H9 (cell line): ENCODE measurements around the gene CACNB2. TPM values are rescaled to one million over a fixed set of nuclear protein-coding genes. Genes with fewer than 3 reads are reported as not detected.

Experiments
- DNase-seq: peaks from one replicate; pipeline ENCODE4 v3.0.0-alpha.2; 2017
- H2AFZ ChIP-seq: one replicate; pipeline ENCODE4 v1.6.1; 2013; ENCODE audit warnings: mild to moderate bottlenecking, low read length, control low read depth, moderate library complexity
- H2AK5ac ChIP-seq: 2 replicates; pipeline ENCODE4 v1.6.1; 2013; ENCODE audit warnings: low read length, control low read depth, mixed read lengths; ENCODE audit not compliant: insufficient read length
- H2BK120ac ChIP-seq: one replicate; pipeline ENCODE4 v1.6.1; 2013; ENCODE audit warnings: low read depth, mild to moderate bottlenecking, low read length, control low read depth, inconsistent platforms; ENCODE audit not compliant: poor library complexity, severe bottlenecking
- H2BK12ac ChIP-seq: 2 replicates; pipeline ENCODE4 v1.6.1; 2013; ENCODE audit warnings: low read length, control low read depth, mixed read lengths, low read depth; ENCODE audit not compliant: insufficient read length
- H2BK15ac ChIP-seq: 2 replicates; pipeline ENCODE4 v1.6.1; 2013; ENCODE audit warnings: low read depth, low read length, control low read depth
- H2BK20ac ChIP-seq: one replicate; pipeline ENCODE4 v1.6.1; 2013; ENCODE audit warnings: low read depth, mild to moderate bottlenecking, low read length, control low read depth, inconsistent platforms; ENCODE audit not compliant: poor library complexity, severe bottlenecking
- H2BK5ac ChIP-seq: 2 replicates; pipeline ENCODE4 v1.6.1; 2013; ENCODE audit warnings: low read length, control low read depth, mixed read lengths; ENCODE audit not compliant: insufficient read length
- H3K14ac ChIP-seq: 2 replicates; pipeline ENCODE4 v1.6.1; 2013; ENCODE audit warnings: low read length, control low read depth; ENCODE audit not compliant: insufficient read depth
- H3K18ac ChIP-seq: 2 replicates; pipeline ENCODE4 v1.6.1; 2013; ENCODE audit warnings: low read depth, mild to moderate bottlenecking, mixed read lengths, low read length, control low read depth; ENCODE audit not compliant: insufficient read length
- H3K23ac ChIP-seq: 2 replicates; pipeline ENCODE4 v1.6.1; 2013; ENCODE audit warnings: low read length, control low read depth, mixed read lengths, low read depth; ENCODE audit not compliant: insufficient read length
- H3K23me2 ChIP-seq: 2 replicates; pipeline ENCODE4 v1.6.1; 2013; ENCODE audit warnings: low read depth, mild to moderate bottlenecking, mixed read lengths, low read length, control low read depth; ENCODE audit not compliant: insufficient read length, poor library complexity, severe bottlenecking
- H3K27ac ChIP-seq: 2 replicates; pipeline ENCODE4 v1.5.1; 2013; ENCODE audit warnings: low read length, control low read depth, mixed read lengths, low read depth; ENCODE audit not compliant: insufficient read length
- H3K27me3 ChIP-seq: 2 replicates; pipeline ENCODE4 v1.6.1; 2013; ENCODE audit warnings: low read length, control low read depth, inconsistent platforms; ENCODE audit not compliant: insufficient read depth
- H3K4ac ChIP-seq: 2 replicates; pipeline ENCODE4 v1.6.1; 2013; ENCODE audit warnings: low read depth, mild to moderate bottlenecking, control low read depth, inconsistent platforms, low read length, moderate library complexity
- H3K4me1 ChIP-seq: 2 replicates; pipeline ENCODE4 v1.6.1; 2013; ENCODE audit warnings: low read length, control low read depth, inconsistent platforms; ENCODE audit not compliant: insufficient read depth
- H3K4me2 ChIP-seq: 2 replicates; pipeline ENCODE4 v1.6.1; 2013; ENCODE audit warnings: low read length, control low read depth, mixed read lengths; ENCODE audit not compliant: insufficient read length, insufficient read depth
- H3K56ac ChIP-seq: 2 replicates; pipeline ENCODE4 v1.6.1; 2013; ENCODE audit warnings: low read depth, mild to moderate bottlenecking, mixed read lengths, low read length, control low read depth; ENCODE audit not compliant: insufficient read length
- H3K79me1 ChIP-seq: 2 replicates; pipeline ENCODE4 v1.6.1; 2013; ENCODE audit warnings: low read depth, mild to moderate bottlenecking, moderate library complexity, low read length, control low read depth, inconsistent platforms; ENCODE audit not compliant: insufficient read depth, poor library complexity, severe bottlenecking
- H3K79me2 ChIP-seq: 2 replicates; pipeline ENCODE4 v1.6.1; 2013; ENCODE audit warnings: low read length, control low read depth, inconsistent platforms; ENCODE audit not compliant: insufficient read depth
- H3K9ac ChIP-seq: 2 replicates; pipeline ENCODE4 v1.6.1; 2013; ENCODE audit warnings: low read length, control low read depth, mixed read lengths; ENCODE audit not compliant: insufficient read length; ENCODE audit errors: extremely low read depth
- H3K9me3 ChIP-seq: one replicate; pipeline ENCODE4 v1.6.1; 2013; ENCODE audit warnings: low read depth, low read length, inconsistent platforms; ENCODE audit not compliant: control insufficient read depth
- H3T11ph ChIP-seq: one replicate; pipeline ENCODE4 v1.6.1; 2013; ENCODE audit warnings: mild to moderate bottlenecking, low read length, control low read depth, inconsistent platforms
- H4K20me1 ChIP-seq: one replicate; pipeline ENCODE4 v1.6.1; 2013; ENCODE audit not compliant: control insufficient read depth, insufficient read length, insufficient read depth
- H4K5ac ChIP-seq: 2 replicates; pipeline ENCODE4 v1.6.1; 2013; ENCODE audit warnings: low read depth, mild to moderate bottlenecking, mixed read lengths, low read length, control low read depth; ENCODE audit not compliant: insufficient read length
- H4K8ac ChIP-seq: replicated peaks from 2 replicates; pipeline ENCODE4 v1.6.1; 2013; ENCODE audit warnings: low read length, control low read depth, mixed read lengths, low read depth; ENCODE audit not compliant: insufficient read length
- H4K91ac ChIP-seq: 2 replicates; pipeline ENCODE4 v1.6.1; 2013; ENCODE audit warnings: low read depth, mild to moderate bottlenecking, moderate library complexity, mixed read lengths, low read length, control low read depth; ENCODE audit not compliant: insufficient read length
- H3K27ac Mint-ChIP-seq, 3 experiments: 2 replicates in 2 of 3; 3 replicates in 1 of 3; pipeline ENCODE4 v1.8.0; 2020 to 2021; ENCODE audit warnings: mixed read lengths in 3 of 3, mild to moderate bottlenecking in 1 of 3, moderate library complexity in 1 of 3
- H3K27me3 Mint-ChIP-seq: 2 replicates; pipeline ENCODE4 v1.8.0; 2021; ENCODE audit warnings: low read depth, mild to moderate bottlenecking, moderate library complexity, mixed read lengths
- H3K36me3 Mint-ChIP-seq, 3 experiments: 2 replicates in 2 of 3; 3 replicates in 1 of 3; pipeline ENCODE4 v1.8.0; 2020 to 2021; ENCODE audit warnings: low read depth in 3 of 3, mixed read lengths in 3 of 3; ENCODE audit not compliant: insufficient read depth in 1 of 3
- H3K4me1 Mint-ChIP-seq, 2 experiments: 2 replicates each; pipeline ENCODE4 v1.8.0; 2020; ENCODE audit warnings: mixed read lengths in 2 of 2
- H3K4me3 Mint-ChIP-seq, 2 experiments: 2 replicates in 1 of 2; 3 replicates in 1 of 2; pipeline ENCODE4 v1.8.0; 2020 to 2021; ENCODE audit warnings: mild to moderate bottlenecking in 2 of 2, mixed read lengths in 2 of 2, moderate library complexity in 1 of 2
- H3K9me3 Mint-ChIP-seq, 2 experiments: 2 replicates in 1 of 2; 3 replicates in 1 of 2; pipeline ENCODE4 v1.8.0; 2020; ENCODE audit warnings: mild to moderate bottlenecking in 2 of 2, mixed read lengths in 2 of 2, moderate library complexity in 1 of 2
- CTCF ChIP-seq: fragments of 200-600 bp; sonication (generic); conservative IDR thresholded peaks from 3 replicates; pipeline ENCODE4 v1.8.0; 2021; ENCODE audit warnings: antibody characterized with exemption, mild to moderate bottlenecking
- WGBS: extraction: QIAGEN DNeasy Blood & Tissue Kit; methylation state at CpG from one replicate; pipeline ENCODE4 v1.1.7; 2013; ENCODE audit warnings: missing lambda C conversion rate, low lambda C conversion rate, mixed read lengths; ENCODE audit not compliant: insufficient read length; ENCODE audit errors: extremely low coverage; 5-methylcytosine and 5-hydroxymethylcytosine counted together
- total RNA-seq: library from RNA; stranded (reverse); gene quantifications from 2 replicates; pipeline ENCODE4 v1.2.1, GENCODE V29; 2021

CACNB2 gene
- total RNA-seq, 1 experiment from 2014 or later = 2.6 TPM

GRCh38 chr10:18545621-18546305, 405.5 kb downstream of the CACNB2 start:
- no peak overlapping the region for H2AFZ ChIP-seq
- H4K20me1 ChIP-seq = no peaks in the 10 kb centered on the region
- Mint-ChIP-seq H3K4me3 (no peak overlapping the region), H3K4me1 (no peaks in the 10 kb centered on the region), H3K27ac (no peak overlapping the region), H3K27me3 (no peaks in the 10 kb centered on the region), H3K36me3 (peaks cover 3 to 28% (median 16%) of the 10 kb centered on the region in 3 experiments; a peak in 6 of 7 replicates), H3K9me3 (no peaks in the 10 kb centered on the region)
- H2BK20ac ChIP-seq = no peak overlapping the region
- WGBS = no CpG with 5 or more reads among the region's 7 CpGs
- H4K5ac ChIP-seq = no peak overlapping the region
- no peaks in the 10 kb centered on the region for H3K79me1 ChIP-seq
- no peak for DNase-seq
- TF ChIP-seq CTCF = no peak
- no peaks in the 10 kb centered on the region for H3K79me2 ChIP-seq
- no peak overlapping the region for H3K4ac ChIP-seq
- H3K23ac ChIP-seq = no peak overlapping the region
- no peak overlapping the region for H2BK120ac ChIP-seq
- no peak overlapping the region for H2BK5ac ChIP-seq
- no peaks in the 10 kb centered on the region for H3K9me3 ChIP-seq
- H3K18ac ChIP-seq = no peak overlapping the region
- no peak overlapping the region for H2AK5ac ChIP-seq
- H4K8ac ChIP-seq = no peak overlapping the region
- H2BK15ac ChIP-seq = no peak overlapping the region
- no peak overlapping the region for H3K27ac ChIP-seq
- no peak overlapping the region for H3K4me2 ChIP-seq
- H3K56ac ChIP-seq = no peak overlapping the region
- no peaks in the 10 kb centered on the region for H3K23me2 ChIP-seq
- H3K27me3 ChIP-seq = no peaks in the 10 kb centered on the region
- no peak overlapping the region for H2BK12ac ChIP-seq
- H3T11ph ChIP-seq = no peak overlapping the region
- H3K14ac ChIP-seq = no peak overlapping the region
- H3K9ac ChIP-seq = no peak overlapping the region
- no peaks in the 10 kb centered on the region for H3K4me1 ChIP-seq
- H4K91ac ChIP-seq = no peak overlapping the region
